ENCODE results near the gene CCDC85A.

Gene CCDC85A

GRCh38 chr2:56376699-56377665, 193.2 kb downstream of the CCDC85A start:
- no peak for DNase-seq

GRCh38 chr2:56379066-56379465, 195.3 kb downstream of the CCDC85A start:
- DNase-seq = no peak

GRCh38 chr2:56380861-56381260, 197.1 kb downstream of the CCDC85A start:
- no peak for DNase-seq

GRCh38 chr2:56382466-56382865, 198.7 kb downstream of the CCDC85A start:
- no peak for DNase-seq

- no peak for DNase-seq
Observed at GRCh38 chr2:56386657-56387056, 202.9 kb downstream of the CCDC85A start.

- no peak for DNase-seq
Observed at GRCh38 chr2:56390644-56391043, 206.9 kb downstream of the CCDC85A start.

GRCh38 chr2:56410140-56410539, 226.3 kb downstream of the CCDC85A start:
- DNase-seq = no peak

GRCh38 chr2:56416500-56417176, 232.8 kb downstream of the CCDC85A start:
- DNase-seq = no peak

Data from NCI-H510A (cell line).